C4-2B (cell line): ENCODE data around the gene ITGA8.

Experiments
- H3K27ac ChIP-seq: fragments of 450-650 bp; 2 replicates; pipeline ENCODE4 v1.5.1; 2017
- CTCF ChIP-seq: fragments of 450-650 bp; conservative IDR thresholded peaks from 2 replicates; pipeline ENCODE4 v1.5.1; 2017; ENCODE audit warnings: mild to moderate bottlenecking
- ZFX ChIP-seq: fragments of 450-650 bp; IDR thresholded peaks from 2 replicates; pipeline ENCODE4 v1.6.1; 2017

The ITGA8 gene

GRCh38 chr10:15735763-15736162 lies 16.0 kb upstream of the ITGA8 start:
- no peak overlapping the region for H3K27ac ChIP-seq
- TF ChIP-seq CTCF = no peak
- TF ChIP-seq ZFX = no peak

- TF ChIP-seq ZFX (no peak), CTCF (no peak)
- H3K27ac ChIP-seq = no peak overlapping the region
Observed at GRCh38 chr10:15730341-15730740, 10.6 kb upstream of the ITGA8 start.

GRCh38 chr10:15729890-15730289 lies 10.2 kb upstream of the ITGA8 start:
- no peak overlapping the region for H3K27ac ChIP-seq
- TF ChIP-seq CTCF (no peak), ZFX (no peak)

- TF ChIP-seq ZFX = no peak
- peak; percentile 54 for TF ChIP-seq CTCF
- no peak overlapping the region for H3K27ac ChIP-seq
Observed at GRCh38 chr10:15726042-15726441, 6.3 kb upstream of the ITGA8 start.

GRCh38 chr10:15725603-15726002 lies 5.9 kb upstream of the ITGA8 start:
- H3K27ac ChIP-seq = no peak overlapping the region
- no peak for TF ChIP-seq ZFX
- peak; percentile 84 for TF ChIP-seq CTCF

GRCh38 chr10:15724683-15725082 lies 5.0 kb upstream of the ITGA8 start:
- no peak overlapping the region for H3K27ac ChIP-seq
- TF ChIP-seq CTCF = no peak
- TF ChIP-seq ZFX = no peak

GRCh38 chr10:15723803-15724202 lies 4.1 kb upstream of the ITGA8 start:
- TF ChIP-seq ZFX (no peak), CTCF (no peak)
- no peak overlapping the region for H3K27ac ChIP-seq
